Measurements from ENCODE around the gene HOGA1. TPM values are rescaled to one million over a fixed set of nuclear protein-coding genes. Genes with fewer than 3 reads are reported as not detected.
"Not testable (repeated sequence)": the region's sequence is repeated elsewhere in the genome, so short reads cannot be mapped to it uniquely, and the experiment has no call there.

The HOGA1 gene
- total and polyA plus RNA-seq, 2 of the 13 experiments (the other 11 are each of a cell fraction or from before 2014, with no cell fraction given) = 7.6 to 19.5 TPM

GRCh38 chr10:97640868-97641811 is 57.0 kb downstream of the HOGA1 start (continued):
- TF ChIP-seq, protein P1, sequence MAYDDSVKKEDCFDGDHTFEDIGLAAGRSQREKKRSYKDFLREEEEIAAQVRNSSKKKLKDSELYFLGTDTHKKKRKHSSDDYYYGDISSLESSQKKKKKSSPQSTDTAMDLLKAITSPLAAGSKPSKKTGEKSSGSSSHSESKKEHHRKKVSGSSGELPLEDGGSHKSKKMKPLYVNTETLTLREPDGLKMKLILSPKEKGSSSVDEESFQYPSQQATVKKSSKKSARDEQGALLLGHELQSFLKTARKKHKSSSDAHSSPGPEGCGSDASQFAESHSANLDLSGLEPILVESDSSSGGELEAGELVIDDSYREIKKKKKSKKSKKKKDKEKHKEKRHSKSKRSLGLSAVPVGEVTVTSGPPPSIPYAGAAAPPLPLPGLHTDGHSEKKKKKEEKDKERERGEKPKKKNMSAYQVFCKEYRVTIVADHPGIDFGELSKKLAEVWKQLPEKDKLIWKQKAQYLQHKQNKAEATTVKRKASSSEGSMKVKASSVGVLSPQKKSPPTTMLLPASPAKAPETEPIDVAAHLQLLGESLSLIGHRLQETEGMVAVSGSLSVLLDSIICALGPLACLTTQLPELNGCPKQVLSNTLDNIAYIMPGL (CRISPR knock-in tag; IDR thresholded peaks at IDR 0.05; ENCODE audit: borderline replicate concordance in 1 of 2, low read depth in 1 of 2) = peak in 1 of 2 experiments; percentile 14; a peak in 1 of 4 replicates
- peak; percentile 78 for TF ChIP-seq ZFY (CRISPR knock-in tag; IDR thresholded peaks at IDR 0.05)
- TF ChIP-seq ZNF563 (CRISPR knock-in tag; IDR thresholded peaks at IDR 0.05) = 0 out of 2 replicates have a peak, but pooled peaks have one; percentile 14

GRCh38 chr10:97642471-97643159 is 58.4 kb downstream of the HOGA1 start:
- ATAC-seq; H3K27ac ChIP-seq (ENCODE audit: extremely low read length, insufficient read depth, low read length); H2AFZ ChIP-seq (ENCODE audit: low read length); H3K4me3 ChIP-seq (replicated peaks in 1 of 3; ENCODE audit: insufficient read depth in 1 of 3, low read depth in 2 of 3, low read length in 3 of 3); BruUV-seq (replicated peaks); H3K27me3 ChIP-seq (ENCODE audit: control insufficient read depth in 1 of 2, insufficient read depth in 2 of 2, low read length in 2 of 2); FAIRE-seq; intact Hi-C loops (cut with micrococcal nuclease; ENCODE audit: unreplicated experiment); H3K9me3 ChIP-seq (ENCODE audit: low read length); DNase-seq (ENCODE audit: low spot score); H3K79me2 ChIP-seq (ENCODE audit: insufficient read depth, low read length); H4K20me1 ChIP-seq (ENCODE audit: insufficient read depth, low read length); H3K4me2 ChIP-seq (ENCODE audit: low read depth, low read length); H3K9ac ChIP-seq (ENCODE audit: insufficient read depth, low read depth, low read length); in situ Hi-C loops (cut with HindIII; ENCODE audit: extremely low pct_ligation_motif_present, low pct_unique_long_range_greater_than_20kb); CTCF ChIA-PET (ENCODE audit: low intra/inter-chr PET ratio, low total read pairs): not testable (repeated sequence)
- H3K36me3 ChIP-seq (replicated peaks in 1 of 2; ENCODE audit: control insufficient read depth in 1 of 2, insufficient read depth in 2 of 2, low read length in 2 of 2) = peaks cover 2 to 13% of the 10 kb centered on the region in 2 experiments; a peak in 3 of 5 replicates
- H3K4me1 ChIP-seq (ENCODE audit: insufficient read depth, low read length) = peaks cover 34% of the 10 kb centered on the region
- POLR2A ChIA-PET = interaction anchor here (1.3 kb wide), 1 partner anchor 45 kb away, joined by 5 read pairs; the partner anchor contains the start of gene AVPI1
- TF ChIP-seq, protein P2, sequence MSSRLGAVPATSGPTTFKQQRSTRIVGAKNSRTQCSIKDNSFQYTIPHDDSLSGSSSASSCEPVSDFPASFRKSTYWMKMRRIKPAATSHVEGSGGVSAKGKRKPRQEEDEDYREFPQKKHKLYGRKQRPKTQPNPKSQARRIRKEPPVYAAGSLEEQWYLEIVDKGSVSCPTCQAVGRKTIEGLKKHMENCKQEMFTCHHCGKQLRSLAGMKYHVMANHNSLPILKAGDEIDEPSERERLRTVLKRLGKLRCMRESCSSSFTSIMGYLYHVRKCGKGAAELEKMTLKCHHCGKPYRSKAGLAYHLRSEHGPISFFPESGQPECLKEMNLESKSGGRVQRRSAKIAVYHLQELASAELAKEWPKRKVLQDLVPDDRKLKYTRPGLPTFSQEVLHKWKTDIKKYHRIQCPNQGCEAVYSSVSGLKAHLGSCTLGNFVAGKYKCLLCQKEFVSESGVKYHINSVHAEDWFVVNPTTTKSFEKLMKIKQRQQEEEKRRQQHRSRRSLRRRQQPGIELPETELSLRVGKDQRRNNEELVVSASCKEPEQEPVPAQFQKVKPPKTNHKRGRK (CRISPR knock-in tag; IDR thresholded peaks at IDR 0.05) = peak; percentile 88
- WGBS (ENCODE audit: low lambda C conversion rate) = 91% methylated on average over 13 of the region's 13 CpGs

Data from HepG2 (cell line).